ENCODE results near the gene ZDHHC11.

GRCh38 chr5:756171-756570 is 94.6 kb downstream of the ZDHHC11 start:
- TF ChIP-seq CTCF (IDR thresholded peaks at IDR 0.05) (no peak), POLR2AphosphoS5 (IDR thresholded peaks at IDR 0.05) (no peak)

Data from upper lobe of left lung (tissue), 4 donors.